ENCODE data around the gene ATG101. TPM values are rescaled to one million over a fixed set of nuclear protein-coding genes. Genes with fewer than 3 reads are reported as not detected.

ATG101 gene
- total RNA-seq, 1 donor from 2014 or later: 181 TPM

DNA sequence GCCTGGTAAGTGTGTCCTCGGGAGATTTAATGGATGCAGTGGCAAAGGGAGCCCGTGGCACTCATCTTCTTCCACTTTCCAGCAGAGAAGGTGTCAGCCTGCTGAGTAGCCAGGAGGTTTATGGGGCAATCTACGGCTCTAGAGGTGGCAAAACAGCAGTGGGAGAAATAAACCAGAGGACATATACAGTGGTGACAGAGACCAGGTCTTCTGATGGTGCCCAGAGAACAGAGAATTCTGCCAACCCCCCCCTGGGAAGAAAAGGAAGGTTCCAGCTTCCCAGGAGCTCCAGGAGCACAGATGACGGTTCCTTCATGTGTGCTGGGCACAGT, 52.7 kb downstream of the ATG101 start:
- no peak overlapping the region for H3K4me3 ChIP-seq (ENCODE audit: low read depth, low read length)
- FAIRE-seq (no peak), DNase-seq (ENCODE audit: low read depth) (no peak)
- peaks cover 4% of the 10 kb centered on the region for H3K27me3 ChIP-seq (ENCODE audit: control insufficient read depth, insufficient read depth, low read length)
- TF ChIP-seq, protein P1, sequence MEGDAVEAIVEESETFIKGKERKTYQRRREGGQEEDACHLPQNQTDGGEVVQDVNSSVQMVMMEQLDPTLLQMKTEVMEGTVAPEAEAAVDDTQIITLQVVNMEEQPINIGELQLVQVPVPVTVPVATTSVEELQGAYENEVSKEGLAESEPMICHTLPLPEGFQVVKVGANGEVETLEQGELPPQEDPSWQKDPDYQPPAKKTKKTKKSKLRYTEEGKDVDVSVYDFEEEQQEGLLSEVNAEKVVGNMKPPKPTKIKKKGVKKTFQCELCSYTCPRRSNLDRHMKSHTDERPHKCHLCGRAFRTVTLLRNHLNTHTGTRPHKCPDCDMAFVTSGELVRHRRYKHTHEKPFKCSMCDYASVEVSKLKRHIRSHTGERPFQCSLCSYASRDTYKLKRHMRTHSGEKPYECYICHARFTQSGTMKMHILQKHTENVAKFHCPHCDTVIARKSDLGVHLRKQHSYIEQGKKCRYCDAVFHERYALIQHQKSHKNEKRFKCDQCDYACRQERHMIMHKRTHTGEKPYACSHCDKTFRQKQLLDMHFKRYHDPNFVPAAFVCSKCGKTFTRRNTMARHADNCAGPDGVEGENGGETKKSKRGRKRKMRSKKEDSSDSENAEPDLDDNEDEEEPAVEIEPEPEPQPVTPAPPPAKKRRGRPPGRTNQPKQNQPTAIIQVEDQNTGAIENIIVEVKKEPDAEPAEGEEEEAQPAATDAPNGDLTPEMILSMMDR (IDR thresholded peaks at IDR 0.05; ENCODE audit: insufficient read depth, low read length, severe bottlenecking): no peak
- no peaks in the 10 kb centered on the region for H3K36me3 ChIP-seq (ENCODE audit: control insufficient read depth, insufficient read depth, low read length)

- Histone ChIP-seq H3K36me3 (ENCODE audit: control insufficient read depth, insufficient read depth, low read length) (no peaks in the 10 kb centered on the region), H3K27me3 (ENCODE audit: control insufficient read depth, insufficient read depth, low read length) (peaks cover 4% of the 10 kb centered on the region), H3K4me3 (ENCODE audit: low read depth, low read length) (no peak overlapping the region)
- DNase-seq (ENCODE audit: low read depth) (no peak), FAIRE-seq (no peak)
- TF ChIP-seq, protein P1 (IDR thresholded peaks at IDR 0.05; ENCODE audit: insufficient read depth, low read length, severe bottlenecking): no peak
Observed at GRCh38 chr12:52122904-52123303, 53.1 kb downstream of the ATG101 start.

GRCh38 chr12:52123487-52124186, 53.9 kb downstream of the ATG101 start:
- no peak for DNase-seq (ENCODE audit: low read depth)

GRCh38 chr12:52125476-52125900, 55.7 kb downstream of the ATG101 start:
- Histone ChIP-seq H3K4me3 (ENCODE audit: low read depth, low read length) (no peak overlapping the region), H3K27me3 (ENCODE audit: control insufficient read depth, insufficient read depth, low read length) (peaks cover 4% of the 10 kb centered on the region), H3K36me3 (ENCODE audit: control insufficient read depth, insufficient read depth, low read length) (no peaks in the 10 kb centered on the region)
- DNase-seq (ENCODE audit: low read depth) (no peak), FAIRE-seq (no peak)
- TF ChIP-seq, protein P1 (IDR thresholded peaks at IDR 0.05; ENCODE audit: insufficient read depth, low read length, severe bottlenecking): no peak

More at GRCh38 chr12:52123487-52124186, 53.9 kb downstream of the ATG101 start:
- H3K36me3 ChIP-seq (ENCODE audit: control insufficient read depth, insufficient read depth, low read length): no peaks in the 10 kb centered on the region
- no peak for FAIRE-seq
- H3K4me3 ChIP-seq (ENCODE audit: low read depth, low read length): no peak overlapping the region
- TF ChIP-seq, protein P1 (IDR thresholded peaks at IDR 0.05; ENCODE audit: insufficient read depth, low read length, severe bottlenecking): no peak
- H3K27me3 ChIP-seq (ENCODE audit: control insufficient read depth, insufficient read depth, low read length): peaks cover 4% of the 10 kb centered on the region

DNA sequence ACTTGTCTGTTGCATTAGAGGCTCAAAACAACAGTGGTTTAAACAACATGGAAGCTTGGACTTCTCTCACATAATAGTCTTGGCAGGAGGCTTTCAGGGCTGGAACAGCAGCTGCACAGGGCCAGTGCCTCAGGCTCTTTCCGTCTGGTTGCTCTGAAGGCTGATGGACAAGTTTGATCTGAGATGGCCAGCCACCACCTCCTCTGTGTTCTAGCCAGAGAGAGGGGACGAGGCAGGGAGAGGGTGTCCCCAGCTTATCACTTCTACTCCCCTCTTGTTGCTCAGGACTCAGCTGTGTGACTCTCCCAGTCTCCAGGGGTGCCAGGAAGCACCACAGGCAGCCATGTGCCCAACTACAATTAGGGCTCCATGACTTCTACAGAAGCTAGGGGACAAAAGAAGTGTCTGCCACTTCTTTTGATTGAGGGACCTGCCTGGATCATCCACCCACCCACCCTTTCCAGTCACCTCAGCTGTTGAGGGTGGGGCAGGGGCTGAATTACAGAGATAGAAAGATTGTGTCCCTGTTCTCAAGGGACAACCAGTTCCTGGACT, 56.3 kb downstream of the ATG101 start:
- peak; percentile 13 for FAIRE-seq
- peaks cover 4% of the 10 kb centered on the region for H3K27me3 ChIP-seq (ENCODE audit: control insufficient read depth, insufficient read depth, low read length)
- H3K4me3 ChIP-seq (ENCODE audit: low read depth, low read length): no peak overlapping the region
- no peaks in the 10 kb centered on the region for H3K36me3 ChIP-seq (ENCODE audit: control insufficient read depth, insufficient read depth, low read length)
- DNase-seq (ENCODE audit: low read depth): no peak
- TF ChIP-seq, protein P1 (IDR thresholded peaks at IDR 0.05; ENCODE audit: insufficient read depth, low read length, severe bottlenecking): no peak

Other genes starting within 250 kb of the ATG101 start
- not detected in 2 replicates for gene FIGNL2, start 221.3 kb upstream of the ATG101 start, total RNA-seq
- gene ANKRD33, start 181.9 kb upstream of the ATG101 start, total RNA-seq: not detected in 2 replicates
- under 0.01 TPM in 1 of 2 replicates, not detected in the other for gene ACVRL1, start 162.5 kb upstream of the ATG101 start, total RNA-seq
- gene ACVR1B, start 118.3 kb upstream of the ATG101 start, total RNA-seq: 12.1 and 15.6 TPM in 2 replicates
- under 0.01 TPM in 1 of 2 replicates, not detected in the other for gene TAMALIN, start 63.0 kb upstream of the ATG101 start, total RNA-seq
- 0.38 and 0.79 TPM in 2 replicates for gene NR4A1, start 18.5 kb upstream of the ATG101 start, total RNA-seq
- 0.13 and 0.26 TPM in 2 replicates for gene SMIM41, start 9.7 kb downstream of the ATG101 start, total RNA-seq
- gene KRT80, start 122.0 kb downstream of the ATG101 start, total RNA-seq: 14.7 and 66.4 TPM in 2 replicates
- gene KRT7, start 163.3 kb downstream of the ATG101 start, total RNA-seq: 532 and 895 TPM in 2 replicates
- gene KRT86, start 204.7 kb downstream of the ATG101 start, total RNA-seq: 0.26 TPM in 2 replicates
- 0.13 and 0.26 TPM in 2 replicates for gene KRT81, start 221.6 kb downstream of the ATG101 start, total RNA-seq

All from bronchial epithelial cell (primary cell).